Measurements from ENCODE around the gene SRC. TPM values are rescaled to one million over a fixed set of nuclear protein-coding genes. Genes with fewer than 3 reads are reported as not detected.

Gene SRC
- polyA plus RNA-seq, 1 donor (not counting 4 experiments of a cell fraction or from before 2014, with no cell fraction given): 22.8 TPM

DNA sequence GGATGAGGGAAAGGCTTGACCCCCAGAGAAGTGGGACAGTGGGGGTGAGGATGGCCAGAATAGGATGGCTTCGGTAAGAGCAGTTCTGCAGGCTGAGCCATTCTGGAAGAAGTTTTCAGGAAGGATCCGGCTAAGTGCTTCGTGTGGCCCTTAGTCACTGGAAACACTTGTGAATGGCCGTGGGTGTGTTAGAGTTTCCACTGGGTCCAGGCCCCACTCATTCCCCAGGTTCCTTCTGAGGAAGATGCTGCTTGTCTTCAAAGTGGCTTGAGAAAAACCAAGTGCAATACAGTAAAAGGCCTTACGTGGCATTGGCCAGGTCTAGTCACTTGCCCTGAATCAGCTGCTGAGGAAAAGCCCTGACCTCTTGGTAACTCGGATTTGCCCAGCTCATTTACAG lies 28.6 kb upstream of the SRC start:
- H3K27ac ChIP-seq (ENCODE audit: control insufficient read depth, insufficient read depth, low read length): no peak overlapping the region
- H3K9me3 ChIP-seq (ENCODE audit: control insufficient read depth, low read depth, low read length): no peaks in the 10 kb centered on the region
- no peak overlapping the region for H3K9ac ChIP-seq (ENCODE audit: control insufficient read depth, extremely low read depth, insufficient read depth, low read length)
- no peak for DNase-seq (ENCODE audit: low read depth, low spot score)
- H3K9me1 ChIP-seq (ENCODE audit: control insufficient read depth, extremely low read depth, insufficient read depth, low read length): no peaks in the 10 kb centered on the region
- no peaks in the 10 kb centered on the region for H3K27me3 ChIP-seq (ENCODE audit: control insufficient read depth, extremely low read depth, insufficient read depth, low read length)
- H3K4me2 ChIP-seq (ENCODE audit: control insufficient read depth, extremely low read depth, insufficient read depth, low read depth, low read length): no peak overlapping the region
- peaks cover 16% of the 10 kb centered on the region in 2 experiments for H3K36me3 ChIP-seq (ENCODE audit: control insufficient read depth in 2 of 2, extremely low read depth in 1 of 2, insufficient read depth in 2 of 2, low read length in 2 of 2)
- H2AFZ ChIP-seq (ENCODE audit: control insufficient read depth, low read length): no peak overlapping the region
- no peak for FAIRE-seq
- TF ChIP-seq, protein P1, sequence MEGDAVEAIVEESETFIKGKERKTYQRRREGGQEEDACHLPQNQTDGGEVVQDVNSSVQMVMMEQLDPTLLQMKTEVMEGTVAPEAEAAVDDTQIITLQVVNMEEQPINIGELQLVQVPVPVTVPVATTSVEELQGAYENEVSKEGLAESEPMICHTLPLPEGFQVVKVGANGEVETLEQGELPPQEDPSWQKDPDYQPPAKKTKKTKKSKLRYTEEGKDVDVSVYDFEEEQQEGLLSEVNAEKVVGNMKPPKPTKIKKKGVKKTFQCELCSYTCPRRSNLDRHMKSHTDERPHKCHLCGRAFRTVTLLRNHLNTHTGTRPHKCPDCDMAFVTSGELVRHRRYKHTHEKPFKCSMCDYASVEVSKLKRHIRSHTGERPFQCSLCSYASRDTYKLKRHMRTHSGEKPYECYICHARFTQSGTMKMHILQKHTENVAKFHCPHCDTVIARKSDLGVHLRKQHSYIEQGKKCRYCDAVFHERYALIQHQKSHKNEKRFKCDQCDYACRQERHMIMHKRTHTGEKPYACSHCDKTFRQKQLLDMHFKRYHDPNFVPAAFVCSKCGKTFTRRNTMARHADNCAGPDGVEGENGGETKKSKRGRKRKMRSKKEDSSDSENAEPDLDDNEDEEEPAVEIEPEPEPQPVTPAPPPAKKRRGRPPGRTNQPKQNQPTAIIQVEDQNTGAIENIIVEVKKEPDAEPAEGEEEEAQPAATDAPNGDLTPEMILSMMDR (optimal IDR thresholded peaks at IDR 0.05 in 1 of 3, IDR thresholded peaks at IDR 0.05 in 1 of 3, conservative IDR thresholded peaks at IDR 0.05 in 1 of 3; ENCODE audit: extremely low read depth in 1 of 3, insufficient read depth in 2 of 3, low read length in 3 of 3): no peak
- no peak for TF ChIP-seq EZH2 (IDR thresholded peaks at IDR 0.05; ENCODE audit: low read length)
- H3K4me3 ChIP-seq (ENCODE audit: control insufficient read depth in 2 of 3, extremely low read depth in 1 of 3, insufficient read depth in 2 of 3, low read depth in 1 of 3, low read length in 3 of 3): no peak overlapping the region
- dilution Hi-C loops (cut with MboI; ENCODE audit: extremely low pct_ligation_motif_present, low sequenced_read_pairs): no loop called here
- H4K20me1 ChIP-seq (ENCODE audit: control insufficient read depth, extremely low read depth, insufficient read depth, low read length): no peaks in the 10 kb centered on the region
- H3K79me2 ChIP-seq (ENCODE audit: control insufficient read depth, insufficient read depth, low read length): peaks cover 2% of the 10 kb centered on the region
- no peaks in the 10 kb centered on the region for H3K4me1 ChIP-seq (ENCODE audit: control insufficient read depth, extremely low read depth, insufficient read depth, low read length)

DNA sequence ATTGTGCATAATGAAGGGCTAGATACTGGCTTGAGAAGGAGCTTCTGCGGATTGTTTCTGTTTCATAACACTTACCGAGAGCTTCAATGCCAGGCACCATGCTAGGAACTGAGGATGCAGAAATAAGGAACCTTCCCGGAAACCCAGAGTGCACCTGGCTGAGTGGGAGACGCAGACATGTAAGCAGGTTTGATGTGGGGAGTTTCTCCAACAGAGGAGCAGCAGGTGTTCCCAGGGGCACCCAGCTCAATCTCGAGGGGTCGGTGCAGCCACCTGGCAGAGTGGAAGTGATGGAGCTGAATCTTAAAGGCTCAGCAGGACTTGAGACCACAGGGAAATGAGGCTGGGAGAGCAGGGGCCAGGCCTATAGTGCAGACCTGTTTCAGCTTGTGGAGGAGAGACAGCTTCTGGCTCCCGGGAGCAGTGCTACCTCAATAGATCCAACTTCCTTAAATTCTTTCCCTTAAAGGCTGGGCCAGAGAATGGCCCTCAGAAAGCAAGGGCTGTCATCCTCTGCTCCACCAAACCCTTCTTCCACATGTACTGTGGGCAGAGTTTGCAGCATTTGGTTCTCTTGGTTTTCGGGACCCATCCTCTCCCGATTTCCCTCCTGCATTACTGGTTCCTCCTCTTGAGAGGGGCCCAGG lies 27.8 kb upstream of the SRC start:
- Histone ChIP-seq H3K4me1 (ENCODE audit: control insufficient read depth, extremely low read depth, insufficient read depth, low read length) (no peaks in the 10 kb centered on the region), H3K4me2 (ENCODE audit: control insufficient read depth, extremely low read depth, insufficient read depth, low read depth, low read length) (no peak overlapping the region), H3K9me1 (ENCODE audit: control insufficient read depth, extremely low read depth, insufficient read depth, low read length) (no peaks in the 10 kb centered on the region), H3K79me2 (ENCODE audit: control insufficient read depth, insufficient read depth, low read length) (peaks cover 2% of the 10 kb centered on the region), H3K27ac (ENCODE audit: control insufficient read depth, insufficient read depth, low read length) (no peak overlapping the region), H3K27me3 (ENCODE audit: control insufficient read depth, extremely low read depth, insufficient read depth, low read length) (no peaks in the 10 kb centered on the region), H3K4me3 (ENCODE audit: control insufficient read depth in 2 of 3, extremely low read depth in 1 of 3, insufficient read depth in 2 of 3, low read depth in 1 of 3, low read length in 3 of 3) (no peak overlapping the region), H2AFZ (ENCODE audit: control insufficient read depth, low read length) (no peak overlapping the region), H3K9ac (ENCODE audit: control insufficient read depth, extremely low read depth, insufficient read depth, low read length) (no peak overlapping the region), H3K9me3 (ENCODE audit: control insufficient read depth, low read depth, low read length) (no peaks in the 10 kb centered on the region), H3K36me3 (ENCODE audit: control insufficient read depth in 2 of 2, extremely low read depth in 1 of 2, insufficient read depth in 2 of 2, low read length in 2 of 2) (peaks cover 16% of the 10 kb centered on the region in 2 experiments), H4K20me1 (ENCODE audit: control insufficient read depth, extremely low read depth, insufficient read depth, low read length) (no peaks in the 10 kb centered on the region)
- DNase-seq (ENCODE audit: low read depth, low spot score) (no peak), FAIRE-seq (no peak)
- dilution Hi-C loops (cut with MboI; ENCODE audit: extremely low pct_ligation_motif_present, low sequenced_read_pairs): no loop called here
- TF ChIP-seq, protein P1 (optimal IDR thresholded peaks at IDR 0.05 in 1 of 3, IDR thresholded peaks at IDR 0.05 in 1 of 3, conservative IDR thresholded peaks at IDR 0.05 in 1 of 3; ENCODE audit: extremely low read depth in 1 of 3, insufficient read depth in 2 of 3, low read length in 3 of 3): no peak
- TF ChIP-seq EZH2 (IDR thresholded peaks at IDR 0.05; ENCODE audit: low read length): no peak
